Endothelial cell of umbilical vein (primary cell): ENCODE measurements around the gene PTPDC1. TPM values are rescaled to one million over a fixed set of nuclear protein-coding genes. Genes with fewer than 3 reads are reported as not detected.

Experiments
- BruUV-seq: library from RNA; stranded (reverse); fragments of 400-500 nt; replicated peaks from 2 replicates; lab custom pipeline; 2021; lab: Mats Ljungman, UMichigan
- CTCF ChIA-PET: fragments of 300-600, 350-600 bp; sonication (Branson Sonifier 250); formaldehyde crosslinking; loops from one replicate; lab custom pipeline; 2021; ENCODE audit warnings: antibody characterized with exemption, inconsistent platforms; lab: Charles Lee
- POLR2A ChIA-PET: fragments of 300-600, 350-600 bp; sonication (Branson Sonifier 250); formaldehyde crosslinking; loops from one replicate; lab custom pipeline; 2021; ENCODE audit warnings: antibody characterized with exemption, inconsistent platforms; lab: Charles Lee
- DNase-seq: peaks from one replicate; pipeline ENCODE4 v3.0.0-alpha.2; 2011; ENCODE audit warnings: low read depth, low spot score
- FAIRE-seq: peaks from 2 replicates; lab custom pipeline; 2011; peaks lifted over from hg19 to GRCh38; lab: Jason Lieb, UNC
- H2AFZ ChIP-seq: 2 replicates; pipeline ENCODE4 v1.6.0; 2012; ENCODE audit warnings: low read depth, low read length, control low read depth, inconsistent platforms
- H3K27ac ChIP-seq: 2 replicates; pipeline ENCODE4 v1.5.1; 2011; ENCODE audit warnings: low read depth, mild to moderate bottlenecking, control low read depth, low read length, moderate library complexity; ENCODE audit not compliant: insufficient read depth
- H3K27me3 ChIP-seq, 2 experiments: 2 replicates each; pipeline versions ENCODE4 v1.6.0 to v1.6.1; 2011; ENCODE audit warnings: low read length in 2 of 2, mixed read lengths in 1 of 2; ENCODE audit not compliant: control insufficient read depth in 2 of 2, insufficient read depth in 2 of 2
- H3K36me3 ChIP-seq, 2 experiments: 2 replicates in 1 of 2; 3 replicates in 1 of 2; pipeline ENCODE4 v1.5.1; 2011; ENCODE audit warnings: low read length in 2 of 2, mild to moderate bottlenecking in 1 of 2, moderate library complexity in 1 of 2; ENCODE audit not compliant: control insufficient read depth in 2 of 2, insufficient read depth in 2 of 2; ENCODE audit errors: extremely low read depth in 1 of 2
- H3K4me1 ChIP-seq: 3 replicates; pipeline ENCODE4 v1.5.1; 2011; ENCODE audit warnings: mild to moderate bottlenecking, low read length; ENCODE audit not compliant: control insufficient read depth, insufficient read depth; ENCODE audit errors: extremely low read depth
- H3K4me2 ChIP-seq: 2 replicates; pipeline ENCODE4 v1.6.1; 2011; ENCODE audit warnings: low read length, control low read depth, mixed read lengths; ENCODE audit not compliant: insufficient read depth
- H3K4me3 ChIP-seq, 3 experiments: fragments of 200-600 bp in 1 of 3; sonication (generic), shearing (Covaris generic) in 1 of 3; replicated peaks in 1 of 3; 2 replicates each; pipeline ENCODE4 v1.5.1; 2011 to 2016; ENCODE audit warnings: control low read depth in 3 of 3, low read length in 3 of 3, mild to moderate bottlenecking in 2 of 3, inconsistent platforms in 1 of 3, low read depth in 1 of 3, moderate library complexity in 1 of 3; ENCODE audit not compliant: insufficient read depth in 1 of 3
- H3K79me2 ChIP-seq: 2 replicates; pipeline ENCODE4 v1.6.0; 2012; ENCODE audit warnings: low read length, inconsistent platforms; ENCODE audit not compliant: control insufficient read depth, insufficient read depth
- H3K9ac ChIP-seq: replicated peaks from 2 replicates; pipeline ENCODE3; 2011; ENCODE audit warnings: low read length, control low read depth; ENCODE audit not compliant: insufficient read depth; ENCODE audit errors: extremely low read depth
- H3K9me1 ChIP-seq: replicated peaks from 3 replicates; pipeline ENCODE4 v1.6.0; 2011; ENCODE audit warnings: mild to moderate bottlenecking, low read length; ENCODE audit not compliant: control insufficient read depth, insufficient read depth; ENCODE audit errors: extremely low read depth
- H3K9me3 ChIP-seq: replicated peaks from 2 replicates; pipeline ENCODE4 v1.5.1; 2012; ENCODE audit warnings: low read length, inconsistent platforms; ENCODE audit not compliant: control insufficient read depth, insufficient read depth
- H4K20me1 ChIP-seq: replicated peaks from 2 replicates; pipeline ENCODE3; 2011; ENCODE audit warnings: mild to moderate bottlenecking, low read length; ENCODE audit not compliant: control insufficient read depth, insufficient read depth; ENCODE audit errors: extremely low read depth
- CTCF ChIP-seq, 2 donors: IDR thresholded peaks; 1 replicate in 1 of 2; 2 replicates in 1 of 2; pipeline ENCODE4 v1.5.1; 2011; ENCODE audit warnings: low read length in 2 of 2, mild to moderate bottlenecking in 2 of 2, moderate library complexity in 2 of 2, control low read depth in 1 of 2, inconsistent platforms in 1 of 2, low read depth in 1 of 2; ENCODE audit not compliant: insufficient read depth in 1 of 2; ENCODE audit errors: extremely low read depth in 1 of 2
- EZH2 ChIP-seq: IDR thresholded peaks from 2 replicates; pipeline ENCODE4 v1.6.1; 2012; ENCODE audit warnings: borderline replicate concordance, low read depth, mild to moderate bottlenecking, moderate library complexity, low read length, inconsistent platforms; ENCODE audit not compliant: severe bottlenecking
- FOS ChIP-seq: IDR thresholded peaks from 2 replicates; pipeline ENCODE4 v1.6.1; 2011; ENCODE audit warnings: mild to moderate bottlenecking, low read length, moderate library complexity, borderline replicate concordance; ENCODE audit not compliant: insufficient read depth
- GATA2 ChIP-seq: IDR thresholded peaks from 2 replicates; pipeline ENCODE4 v1.7.0; 2011; ENCODE audit warnings: low read depth, mild to moderate bottlenecking, moderate library complexity, mixed read lengths, low read length; ENCODE audit not compliant: insufficient read length, insufficient read depth
- JUN ChIP-seq: IDR thresholded peaks from 2 replicates; pipeline ENCODE4 v1.6.1; 2011; ENCODE audit warnings: borderline replicate concordance, low read depth; ENCODE audit not compliant: insufficient read length, insufficient read depth
- MAX ChIP-seq: IDR thresholded peaks from 2 replicates; pipeline ENCODE4 v1.6.1; 2011; ENCODE audit not compliant: insufficient read depth, insufficient read length
- MYC ChIP-seq: IDR thresholded peaks from one replicate; pipeline ENCODE4 v1.6.1; 2011; ENCODE audit warnings: mild to moderate bottlenecking, low read depth, low read length
- POLR2A ChIP-seq: IDR thresholded peaks from 2 replicates; pipeline ENCODE4 v1.6.1; 2012; ENCODE audit warnings: low read depth, mild to moderate bottlenecking, control low read depth, low read length
- POLR2AphosphoS5 ChIP-seq: IDR thresholded peaks from 2 replicates; pipeline ENCODE4 v1.6.1; 2012; ENCODE audit warnings: low read depth, mild to moderate bottlenecking, control low read depth, low read length, moderate library complexity; ENCODE audit not compliant: insufficient read depth
- dilution Hi-C: fragments of 300-500 bp; cut with MboI; formaldehyde crosslinking; loops from one replicate; pipeline ENCODE4 v1.15.0; 2019; ENCODE audit warnings: low sequenced_read_pairs; ENCODE audit not compliant: extremely low pct_ligation_motif_present
- intact Hi-C: fragments of 100-400 bp; cut with micrococcal nuclease; formaldehyde crosslinking; loops from one replicate; pipeline ENCODE4 v1.10.0; 2022
- polyA plus RNA-seq, 4 experiments: library from polyadenylated mRNA; depleted of rRNA in 3 of 4; stranded (reverse) in 3 of 4; unstranded in 1 of 4; fragments of >200 nt; gene quantifications; 2 replicates each; pipeline versions ENCODE4 v1.2.1 to v1.2.3, GENCODE V29; 2011 to 2012; ENCODE audit warnings: missing spikeins in 1 of 4
- total RNA-seq: library from RNA; stranded (reverse); gene quantifications from 2 replicates; pipeline ENCODE4 v1.2.3, GENCODE V29; 2021

PTPDC1 gene
- total and polyA plus RNA-seq, 2 donors (not counting 3 experiments of a cell fraction or from before 2014, with no cell fraction given): 4.3 to 9.1 TPM

GRCh38 chr9:94142353-94142752, 58.1 kb downstream of the PTPDC1 start:
- TF ChIP-seq POLR2A (no peak), FOS (no peak), MAX (no peak), MYC (no peak), POLR2AphosphoS5 (no peak), JUN (no peak)
- H3K27ac ChIP-seq: no peak overlapping the region
- no peak overlapping the region for H3K9ac ChIP-seq
- no peak overlapping the region for H3K4me3 ChIP-seq
- H3K4me1 ChIP-seq: peaks cover 15% of the 10 kb centered on the region
- no peaks in the 10 kb centered on the region for H3K79me2 ChIP-seq
- FAIRE-seq (no peak), DNase-seq (no peak)
- H3K27me3 ChIP-seq: no peaks in the 10 kb centered on the region
- no peaks in the 10 kb centered on the region for H3K9me1 ChIP-seq
- intact Hi-C loops: no loop called here
- no TSS peak for BruUV-seq
- dilution Hi-C loops: no loop called here
- ChIA-PET POLR2A (no interaction called here), CTCF (interaction anchor here (1.5 kb wide), 1 partner anchor 71 kb away, joined by 3 read pairs; no protein-coding TSS in a partner anchor)
- H2AFZ ChIP-seq: no peak overlapping the region
- H3K36me3 ChIP-seq: no peaks in the 10 kb centered on the region
- no peaks in the 10 kb centered on the region for H3K9me3 ChIP-seq
- H3K4me2 ChIP-seq: no peak overlapping the region
- no peaks in the 10 kb centered on the region for H4K20me1 ChIP-seq

GRCh38 chr9:94144394-94144793, 60.1 kb downstream of the PTPDC1 start:
- intact Hi-C loops (no loop called here), dilution Hi-C loops (no loop called here)
- Histone ChIP-seq H3K9me1 (no peaks in the 10 kb centered on the region), H2AFZ (no peak overlapping the region), H3K27ac (no peak overlapping the region), H3K4me3 (no peak overlapping the region), H3K4me2 (no peak overlapping the region), H3K36me3 (no peaks in the 10 kb centered on the region), H3K79me2 (no peaks in the 10 kb centered on the region), H4K20me1 (no peaks in the 10 kb centered on the region), H3K27me3 (no peaks in the 10 kb centered on the region), H3K9ac (no peak overlapping the region), H3K4me1 (peaks cover 10% of the 10 kb centered on the region), H3K9me3 (no peaks in the 10 kb centered on the region)
- DNase-seq (no peak), FAIRE-seq (no peak)
- BruUV-seq: no TSS peak
- TF ChIP-seq JUN (no peak), POLR2A (no peak), POLR2AphosphoS5 (no peak), EZH2 (no peak), MAX (no peak), GATA2 (no peak), FOS (no peak), CTCF (IDR thresholded peaks at IDR 0.05; ENCODE audit: extremely low read depth in 1 of 2, insufficient read depth in 1 of 2, low read depth in 1 of 2, low read length in 2 of 2) (no peak), MYC (no peak)
- ChIA-PET CTCF (no interaction called here), POLR2A (no interaction called here)
